A673 (cell line): Measurements from ENCODE around the gene UVRAG. TPM values are rescaled to one million over a fixed set of nuclear protein-coding genes. Genes with fewer than 3 reads are reported as not detected.

Source experiments
- BruUV-seq: library from RNA; stranded (reverse); fragments of 400-500 nt; replicated peaks from 2 replicates; lab custom pipeline; 2021; lab: Mats Ljungman, UMichigan
- CTCF ChIA-PET: fragments of 300-600 bp; sonication (Branson Sonifier 250); formaldehyde crosslinking; loops from one replicate; lab custom pipeline; 2022; ENCODE audit warnings: antibody characterized with exemption; lab: Charles Lee
- POLR2A ChIA-PET: fragments of 300-600 bp; sonication (Branson Sonifier 250); formaldehyde crosslinking; loops from one replicate; lab custom pipeline; 2022; ENCODE audit warnings: antibody characterized with exemption; ENCODE audit not compliant: low non-redundant PET; lab: Charles Lee
- DNase-seq: peaks from one replicate; pipeline ENCODE4 v3.0.0-alpha.2; 2015; ENCODE audit warnings: low spot score
- H3K27ac ChIP-seq: fragments of 200-600 bp; sonication (generic); 2 replicates; pipeline ENCODE4 v1.5.1; 2016; ENCODE audit warnings: mixed run types, low read depth, mild to moderate bottlenecking, mixed read lengths, antibody characterized with exemption, low read length; ENCODE audit not compliant: poor library complexity, severe bottlenecking
- H3K27me3 ChIP-seq: fragments of 200-600 bp; sonication (generic); replicated peaks from 2 replicates; pipeline ENCODE4 v1.6.1; 2017; ENCODE audit warnings: mixed run types, low read depth, mild to moderate bottlenecking, mixed read lengths, antibody characterized with exemption, low read length; ENCODE audit not compliant: insufficient read depth, poor library complexity
- H3K36me3 ChIP-seq: fragments of 200-600 bp; sonication (generic); 2 replicates; pipeline ENCODE4 v1.6.1; 2016; ENCODE audit warnings: mixed run types, mild to moderate bottlenecking, mixed read lengths, antibody characterized with exemption, low read length; ENCODE audit not compliant: insufficient read depth, poor library complexity, severe bottlenecking
- H3K4me1 ChIP-seq: fragments of 200-600 bp; sonication (generic); 2 replicates; pipeline ENCODE4 v1.6.1; 2017; ENCODE audit warnings: mixed run types, mild to moderate bottlenecking, mixed read lengths, antibody characterized with exemption, low read length; ENCODE audit not compliant: insufficient read depth, poor library complexity, severe bottlenecking
- H3K4me3 ChIP-seq: fragments of 200-600 bp; sonication (generic); 2 replicates; pipeline ENCODE4 v1.5.1; 2016; ENCODE audit warnings: low read depth, mixed run types, mild to moderate bottlenecking, mixed read lengths, low read length; ENCODE audit not compliant: poor library complexity, severe bottlenecking
- H3K9me3 ChIP-seq: fragments of 200-600 bp; sonication (generic); 2 replicates; pipeline ENCODE4 v1.6.1; 2016; ENCODE audit warnings: mixed run types, low read depth, mild to moderate bottlenecking, mixed read lengths, antibody characterized with exemption, low read length; ENCODE audit not compliant: poor library complexity, severe bottlenecking
- CTCF ChIP-seq: fragments of 300-800, 200-600 bp; sonication (generic); conservative IDR thresholded peaks from 2 replicates; pipeline ENCODE4 v1.5.1; 2017; ENCODE audit warnings: low read depth, mild to moderate bottlenecking, antibody characterized with exemption, low read length, moderate library complexity, mixed read lengths
- EZH2 ChIP-seq: fragments of 200-600 bp; sonication (generic); IDR thresholded peaks from 2 replicates; pipeline ENCODE4 v1.6.1; 2017; ENCODE audit warnings: borderline replicate concordance, low read depth, mild to moderate bottlenecking, mixed read lengths, antibody characterized with exemption, low read length; ENCODE audit not compliant: poor library complexity, severe bottlenecking
- intact Hi-C: fragments of 100-400 bp; cut with micrococcal nuclease; formaldehyde crosslinking; loops from one replicate; pipeline ENCODE4 v1.10.0; 2022; ENCODE audit not compliant: unreplicated experiment
- total RNA-seq: library from RNA; stranded (reverse); gene quantifications from 2 replicates; pipeline ENCODE4 v1.2.3, GENCODE V29; 2021

Gene UVRAG
- total RNA-seq, 1 experiment from 2014 or later: 21.1 TPM

- H3K4me3 ChIP-seq: no peak overlapping the region
- POLR2A ChIA-PET: no interaction called here
- no peak for TF ChIP-seq EZH2
- TF ChIP-seq CTCF: no peak
- H3K27me3 ChIP-seq: no peaks in the 10 kb centered on the region
- H3K4me1 ChIP-seq: peaks cover 20% of the 10 kb centered on the region
- no peaks in the 10 kb centered on the region for H3K9me3 ChIP-seq
- CTCF ChIA-PET: no interaction called here
- H3K27ac ChIP-seq: no peak overlapping the region
- DNase-seq: no peak
- no peaks in the 10 kb centered on the region for H3K36me3 ChIP-seq
- intact Hi-C loops: no loop called here
- no TSS peak for BruUV-seq
These were observed 320.5 kb downstream of the UVRAG start for GRCh38 chr11:76135491-76135890.

- Histone ChIP-seq H3K27me3 (no peaks in the 10 kb centered on the region), H3K4me3 (no peak overlapping the region), H3K36me3 (no peaks in the 10 kb centered on the region), H3K4me1 (peaks cover 9% of the 10 kb centered on the region), H3K27ac (no peak overlapping the region), H3K9me3 (no peaks in the 10 kb centered on the region)
- no TSS peak for BruUV-seq
- ChIA-PET CTCF (no interaction called here), POLR2A (interaction anchor here (0.7 kb wide), 1 partner anchor 81 kb away, joined by 3 read pairs; no protein-coding TSS in a partner anchor)
- intact Hi-C loops: no loop called here
- TF ChIP-seq CTCF (no peak), EZH2 (no peak)
- DNase-seq: no peak
These were observed 324.3 kb downstream of the UVRAG start for GRCh38 chr11:76139314-76139713.

GRCh38 chr11:76140912-76141574, 326.0 kb downstream of the UVRAG start:
- POLR2A ChIA-PET: no interaction called here
- TF ChIP-seq CTCF: no peak
- TF ChIP-seq EZH2: no peak
- no peaks in the 10 kb centered on the region for H3K9me3 ChIP-seq
- CTCF ChIA-PET: no interaction called here
- no peaks in the 10 kb centered on the region for H3K4me1 ChIP-seq
- H3K36me3 ChIP-seq: no peaks in the 10 kb centered on the region
- H3K27me3 ChIP-seq: no peaks in the 10 kb centered on the region
- DNase-seq: no peak
- BruUV-seq: no TSS peak
- intact Hi-C loops: no loop called here
- H3K4me3 ChIP-seq: no peak overlapping the region
- H3K27ac ChIP-seq: no peak overlapping the region
